Loucy (cell line): ENCODE results near the gene TGFBR3L.

Experiments
- H2AFZ ChIP-seq: fragments of 200-600 bp; sonication (generic); 2 replicates; pipeline ENCODE4 v1.6.0; 2016; ENCODE audit warnings: antibody characterized with exemption, mild to moderate bottlenecking, low read length, moderate library complexity
- H3F3A ChIP-seq: fragments of 200-600 bp; 2 replicates; pipeline ENCODE4 v1.6.0; 2016; ENCODE audit warnings: antibody characterized with exemption, low read depth, mild to moderate bottlenecking
- H3K27me3 ChIP-seq: fragments of 200-600 bp; sonication (generic); 2 replicates; pipeline ENCODE4 v1.6.1; 2014; ENCODE audit warnings: low read length, mild to moderate bottlenecking; ENCODE audit not compliant: insufficient read depth, poor library complexity, severe bottlenecking
- H3K36me3 ChIP-seq: fragments of 200-600 bp; sonication (generic); 2 replicates; pipeline ENCODE4 v1.6.1; 2016; ENCODE audit warnings: low read length; ENCODE audit not compliant: insufficient read depth
- H3K4me1 ChIP-seq: fragments of 200-600 bp; sonication (generic); 2 replicates; pipeline ENCODE4 v1.5.1; 2014; ENCODE audit warnings: low read length, mild to moderate bottlenecking; ENCODE audit not compliant: insufficient read depth, poor library complexity, severe bottlenecking
- H3K4me2 ChIP-seq: fragments of 200-600 bp; sonication (generic); 2 replicates; pipeline ENCODE4 v1.6.0; 2014; ENCODE audit warnings: antibody characterized with exemption, low read length, low read depth, mild to moderate bottlenecking; ENCODE audit not compliant: poor library complexity, severe bottlenecking
- H3K4me3 ChIP-seq: fragments of 200-600 bp; sonication (generic); 2 replicates; pipeline ENCODE4 v1.5.1; 2014; ENCODE audit warnings: low read length, mild to moderate bottlenecking, mixed read lengths; ENCODE audit not compliant: poor library complexity, severe bottlenecking
- H3K79me2 ChIP-seq: fragments of 200-600 bp; sonication (generic); 2 replicates; pipeline ENCODE4 v1.6.1; 2014; ENCODE audit warnings: low read length; ENCODE audit not compliant: insufficient read depth
- H3K9ac ChIP-seq: fragments of 200-600 bp; sonication (generic); 2 replicates; pipeline ENCODE4 v1.6.0; 2014; ENCODE audit warnings: mild to moderate bottlenecking, low read depth, low read length, moderate library complexity; ENCODE audit not compliant: poor library complexity, severe bottlenecking
- H3K9me2 ChIP-seq: fragments of 200-600 bp; sonication (generic); replicated peaks from 2 replicates; pipeline ENCODE4 v1.6.1; 2016; ENCODE audit warnings: low read depth, low read length, mixed read lengths
- H3K9me3 ChIP-seq: fragments of 200-600 bp; sonication (generic); 2 replicates; pipeline ENCODE4 v1.6.1; 2014; ENCODE audit warnings: mild to moderate bottlenecking, antibody characterized with exemption, low read length, low read depth; ENCODE audit not compliant: insufficient read depth
- H4K20me1 ChIP-seq: fragments of 200-600 bp; sonication (generic); 2 replicates; pipeline ENCODE4 v1.6.0; 2014; ENCODE audit warnings: antibody characterized with exemption, low read length, mild to moderate bottlenecking; ENCODE audit not compliant: insufficient read depth, poor library complexity, severe bottlenecking
- CTCF ChIP-seq: fragments of 200-600 bp; sonication (generic); conservative IDR thresholded peaks from 2 replicates; pipeline ENCODE4 v1.5.1; 2014; ENCODE audit warnings: mild to moderate bottlenecking, antibody characterized with exemption, low read length
- EZH2phosphoT487 ChIP-seq: fragments of 200-600 bp; IDR thresholded peaks from 2 replicates; pipeline ENCODE4 v1.6.1; 2018; ENCODE audit warnings: antibody characterized with exemption, mild to moderate bottlenecking, moderate library complexity, borderline replicate concordance

Gene TGFBR3L

DNA sequence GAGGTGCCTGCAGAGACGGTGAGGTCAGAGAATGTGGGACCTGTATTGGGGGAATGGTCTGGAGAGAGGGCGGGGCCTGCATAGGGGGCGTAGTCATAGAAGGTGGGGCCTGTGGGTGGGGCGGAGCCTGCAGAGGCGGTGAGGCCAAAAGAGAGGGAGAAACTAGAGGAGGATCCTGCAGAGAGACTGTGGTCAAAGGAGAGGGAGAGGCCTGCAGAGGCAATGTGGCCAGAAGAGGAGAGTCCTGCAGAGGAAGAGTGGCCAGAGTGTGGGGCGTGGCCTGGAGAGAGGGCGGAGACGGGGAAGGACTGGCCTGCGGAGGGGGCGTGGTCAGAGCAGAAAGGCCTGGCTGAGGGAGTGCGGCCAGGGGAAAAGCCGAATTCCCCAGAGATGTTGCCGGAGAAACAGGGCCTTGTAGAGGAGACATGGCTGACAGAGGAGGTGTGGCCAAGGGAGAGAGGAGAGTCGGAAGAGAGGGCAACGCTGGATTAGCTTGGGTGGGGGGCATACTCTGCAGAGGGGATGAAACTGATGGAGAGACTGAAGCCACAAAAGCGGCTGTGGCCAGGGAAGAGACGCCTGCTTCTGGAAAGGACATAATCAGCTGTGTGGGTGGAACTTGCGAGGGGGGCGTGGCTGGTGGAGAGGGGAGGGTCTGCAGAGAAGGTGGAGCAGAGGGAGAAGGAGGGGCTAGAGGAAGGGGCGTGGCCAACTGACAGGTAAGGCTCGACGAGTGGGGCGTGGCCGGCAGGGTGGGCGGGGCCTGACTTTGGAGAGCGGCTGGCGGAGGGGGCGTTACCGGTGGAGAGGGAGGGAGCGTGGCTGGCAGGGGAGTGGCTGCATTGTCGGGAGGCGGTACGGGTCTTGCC is 43.0 kb upstream of the TGFBR3L start:
- Histone ChIP-seq H2AFZ (no peak overlapping the region), H3K79me2 (no peaks in the 10 kb centered on the region)

GRCh38 chr19:7872306-7873204 is 42.1 kb upstream of the TGFBR3L start:
- no peaks in the 10 kb centered on the region for H3K36me3 ChIP-seq
- no peak overlapping the region for H3K4me3 ChIP-seq
- H4K20me1 ChIP-seq = no peaks in the 10 kb centered on the region
- no peak for TF ChIP-seq CTCF
- no peak for TF ChIP-seq EZH2phosphoT487
- H3K79me2 ChIP-seq = no peaks in the 10 kb centered on the region
- H2AFZ ChIP-seq = no peak overlapping the region
- no peak overlapping the region for H3K4me2 ChIP-seq
- no peak overlapping the region for H3K9ac ChIP-seq
- no peaks in the 10 kb centered on the region for H3K9me3 ChIP-seq
- no peaks in the 10 kb centered on the region for H3K27me3 ChIP-seq
- H3K9me2 ChIP-seq = no peaks in the 10 kb centered on the region
- H3F3A ChIP-seq = peaks cover 4% of the 10 kb centered on the region; the same call in 1 of the 2 replicates
- H3K4me1 ChIP-seq = peaks cover 16% of the 10 kb centered on the region

More for the DNA sequence above, 43.0 kb upstream of the TGFBR3L start:
- Histone ChIP-seq H4K20me1 (no peaks in the 10 kb centered on the region), H3K27me3 (no peaks in the 10 kb centered on the region), H3K4me3 (no peak overlapping the region), H3K36me3 (no peaks in the 10 kb centered on the region), H3K9me2 (no peaks in the 10 kb centered on the region), H3F3A (peaks cover 4% of the 10 kb centered on the region; the same call in 1 of the 2 replicates), H3K9me3 (no peaks in the 10 kb centered on the region), H3K9ac (no peak overlapping the region), H3K4me2 (peak overlapping the region; percentile 40), H3K4me1 (peaks cover 16% of the 10 kb centered on the region)
- TF ChIP-seq EZH2phosphoT487 (no peak), CTCF (no peak)

GRCh38 chr19:7873304-7874075 is 41.1 kb upstream of the TGFBR3L start:
- Histone ChIP-seq H3K9ac (peak overlapping the region; percentile 79), H3K4me2 (peak overlapping the region; percentile 67), H3K79me2 (no peaks in the 10 kb centered on the region), H4K20me1 (no peaks in the 10 kb centered on the region), H3K4me1 (peaks cover 16% of the 10 kb centered on the region), H3K27me3 (no peaks in the 10 kb centered on the region), H3K36me3 (no peaks in the 10 kb centered on the region), H3K4me3 (peak overlapping the region; percentile 78), H2AFZ (peak overlapping the region; percentile 95; the same call in 1 of the 2 replicates), H3F3A (peaks cover 4% of the 10 kb centered on the region; the same call in 1 of the 2 replicates), H3K9me3 (no peaks in the 10 kb centered on the region), H3K9me2 (no peaks in the 10 kb centered on the region)
- no peak for TF ChIP-seq EZH2phosphoT487
- no peak for TF ChIP-seq CTCF
